IMR-90 (cell line): Measurements from ENCODE around the gene PARP3. TPM values are rescaled to one million over a fixed set of nuclear protein-coding genes. Genes with fewer than 3 reads are reported as not detected.

ENCODE experiments used
- ATAC-seq: fragments of 200-7000 bp; cut with Tn5 transposase; 2 replicates; pipeline ENCODE4 v1.9.1; 2020; ENCODE audit warnings: low read depth, mild to moderate bottlenecking, moderate library complexity
- BruUV-seq: library from RNA; stranded (reverse); fragments of 400-500 nt; replicated peaks from 2 replicates; lab custom pipeline; 2021; lab: Mats Ljungman, UMichigan
- CTCF ChIA-PET: fragments of 300-600 bp; formaldehyde crosslinking; extraction: SDS; loops from one replicate; lab custom pipeline; 2021; ENCODE audit warnings: antibody characterized with exemption; lab: Yijun Ruan, JAX
- POLR2A ChIA-PET: fragments of 300-600 bp; sonication (Branson Sonifier 250); formaldehyde crosslinking; loops from one replicate; lab custom pipeline; 2022; ENCODE audit warnings: antibody characterized with exemption; ENCODE audit not compliant: unreplicated experiment; lab: Charles Lee
- DNase-seq: peaks from one replicate; pipeline ENCODE4 v3.0.0; 2013
- H2AFZ ChIP-seq: replicated peaks from 2 replicates; pipeline ENCODE3; 2013; ENCODE audit warnings: low read length, mild to moderate bottlenecking; ENCODE audit not compliant: poor library complexity
- H2AK5ac ChIP-seq: 2 replicates; pipeline ENCODE4 v1.6.1; 2013; ENCODE audit warnings: low read depth, low read length, inconsistent platforms
- H2AK9ac ChIP-seq: replicated peaks from 2 replicates; pipeline ENCODE3; 2013; ENCODE audit warnings: mild to moderate bottlenecking, low read depth, low read length, moderate library complexity; ENCODE audit not compliant: poor library complexity
- H2BK120ac ChIP-seq: 2 replicates; pipeline ENCODE4 v1.6.1; 2013; ENCODE audit warnings: low read depth, low read length, inconsistent platforms
- H2BK15ac ChIP-seq: 3 replicates; pipeline ENCODE4 v1.6.1; 2013; ENCODE audit warnings: low read depth, low read length, inconsistent platforms
- H2BK20ac ChIP-seq: 2 replicates; pipeline ENCODE4 v1.6.1; 2013; ENCODE audit warnings: low read depth, mild to moderate bottlenecking, inconsistent platforms, low read length, moderate library complexity
- H2BK5ac ChIP-seq: 2 replicates; pipeline ENCODE4 v1.6.1; 2013; ENCODE audit warnings: mild to moderate bottlenecking, low read depth, low read length, inconsistent platforms; ENCODE audit not compliant: poor library complexity, severe bottlenecking
- H3K14ac ChIP-seq: replicated peaks from 2 replicates; pipeline ENCODE4 v1.6.1; 2013; ENCODE audit warnings: low read depth, low read length, inconsistent platforms
- H3K18ac ChIP-seq: 2 replicates; pipeline ENCODE4 v1.6.1; 2013; ENCODE audit warnings: low read depth, low read length, control low read depth
- H3K23ac ChIP-seq: 2 replicates; pipeline ENCODE4 v1.6.1; 2013; ENCODE audit warnings: low read depth, low read length, inconsistent platforms
- H3K27ac ChIP-seq: 2 replicates; pipeline ENCODE4 v1.5.1; 2013; ENCODE audit warnings: mild to moderate bottlenecking, control low read depth, low read length; ENCODE audit not compliant: insufficient read depth
- H3K27me3 ChIP-seq: 2 replicates; pipeline ENCODE4 v1.6.1; 2013; ENCODE audit warnings: low read length; ENCODE audit not compliant: control insufficient read depth, insufficient read depth
- H3K36me3 ChIP-seq: 2 replicates; pipeline ENCODE4 v1.6.1; 2013; ENCODE audit warnings: low read length, mixed read lengths; ENCODE audit not compliant: control insufficient read depth, insufficient read depth
- H3K4ac ChIP-seq: 2 replicates; pipeline ENCODE4 v1.6.1; 2013; ENCODE audit warnings: low read depth, low read length, inconsistent platforms
- H3K4me1 ChIP-seq: 2 replicates; pipeline ENCODE4 v1.6.1; 2013; ENCODE audit warnings: low read length, mixed read lengths; ENCODE audit not compliant: control insufficient read depth, insufficient read depth
- H3K4me2 ChIP-seq: 2 replicates; pipeline ENCODE4 v1.6.1; 2013; ENCODE audit warnings: low read depth, mild to moderate bottlenecking, control low read depth, low read length, moderate library complexity
- H3K4me3 ChIP-seq: 2 replicates; pipeline ENCODE4 v1.5.1; 2013; ENCODE audit warnings: low read depth, mild to moderate bottlenecking, control low read depth, low read length, moderate library complexity; ENCODE audit not compliant: insufficient read depth
- H3K56ac ChIP-seq: 2 replicates; pipeline ENCODE4 v1.6.1; 2013; ENCODE audit warnings: low read length, inconsistent platforms; ENCODE audit not compliant: insufficient read depth; ENCODE audit errors: extremely low read depth
- H3K79me1 ChIP-seq, 2 experiments: 2 replicates each; pipeline ENCODE4 v1.6.1; 2013; ENCODE audit warnings: low read length in 2 of 2, inconsistent platforms in 1 of 2, low read depth in 1 of 2
- H3K9ac ChIP-seq: 2 replicates; pipeline ENCODE4 v1.6.1; 2013; ENCODE audit warnings: low read depth, low read length, control low read depth
- H3K9me1 ChIP-seq: 2 replicates; pipeline ENCODE4 v1.6.1; 2013; ENCODE audit warnings: low read length, inconsistent platforms; ENCODE audit not compliant: insufficient read depth
- H3K9me3 ChIP-seq: 2 replicates; pipeline ENCODE4 v1.6.1; 2013; ENCODE audit warnings: low read length; ENCODE audit not compliant: control insufficient read depth, insufficient read depth
- H4K20me1 ChIP-seq: 2 replicates; pipeline ENCODE4 v1.6.1; 2013; ENCODE audit warnings: low read length, inconsistent platforms; ENCODE audit not compliant: insufficient read depth
- H4K5ac ChIP-seq: 2 replicates; pipeline ENCODE4 v1.6.1; 2013; ENCODE audit warnings: mild to moderate bottlenecking, low read depth, low read length, control low read depth
- H4K8ac ChIP-seq, 2 experiments: 2 replicates each; pipeline ENCODE4 v1.6.1; 2013; ENCODE audit warnings: low read depth in 2 of 2, low read length in 2 of 2, control low read depth in 1 of 2, inconsistent platforms in 1 of 2
- H4K91ac ChIP-seq: 2 replicates; pipeline ENCODE4 v1.6.1; 2013; ENCODE audit warnings: low read depth, low read length, inconsistent platforms; ENCODE audit not compliant: insufficient read depth
- MAFK ChIP-seq: IDR thresholded peaks from 2 replicates; pipeline ENCODE4 v1.6.1; 2012; ENCODE audit warnings: low read depth, low read length, improper control_type of control experiment
- RAD21 ChIP-seq: IDR thresholded peaks from 2 replicates; pipeline ENCODE4 v1.6.1; 2012; ENCODE audit warnings: low read length, improper control_type of control experiment
- WGBS, 2 experiments: methylation state at CpG; one replicate each; pipeline versions ENCODE4 v1.1.5 to v1.1.7; 2013; ENCODE audit warnings: missing lambda C conversion rate in 2 of 2; ENCODE audit not compliant: insufficient read length in 1 of 2; ENCODE audit errors: extremely low coverage in 2 of 2; 5-methylcytosine and 5-hydroxymethylcytosine counted together
- dilution Hi-C: fragments of 300-500 bp; cut with HindIII; formaldehyde crosslinking; loops from one replicate; pipeline ENCODE4 v1.14.3; 2018; ENCODE audit warnings: low sequenced_read_pairs; ENCODE audit not compliant: unreplicated experiment
- in situ Hi-C: fragments of 300-500 bp; cut with MboI; formaldehyde crosslinking; loops from 3 replicates; pipeline ENCODE4 v1.14.3; 2019; ENCODE audit warnings: low sequenced_read_pairs, inconsistent platforms, mixed read lengths
- intact Hi-C: fragments of 100-400 bp; cut with micrococcal nuclease; formaldehyde crosslinking; loops from 2 replicates; pipeline ENCODE4 v1.10.0; 2022
- polyA plus RNA-seq, 3 experiments: library from polyadenylated mRNA; depleted of rRNA; stranded (reverse); fragments of >200 nt; gene quantifications; 2 replicates each; pipeline ENCODE4 v1.2.3, GENCODE V29; 2012; ENCODE audit warnings: low replicate concordance in 1 of 3
- total RNA-seq: library from RNA; depleted of rRNA; stranded (reverse); fragments of >200 nt; gene quantifications from 2 replicates; pipeline ENCODE4 v1.2.3, GENCODE V29; 2012

Gene PARP3
- total and polyA plus RNA-seq, 2 of the 4 experiments (the other 2 are of a cell fraction), result 16.3 to 22.0 TPM

DNA sequence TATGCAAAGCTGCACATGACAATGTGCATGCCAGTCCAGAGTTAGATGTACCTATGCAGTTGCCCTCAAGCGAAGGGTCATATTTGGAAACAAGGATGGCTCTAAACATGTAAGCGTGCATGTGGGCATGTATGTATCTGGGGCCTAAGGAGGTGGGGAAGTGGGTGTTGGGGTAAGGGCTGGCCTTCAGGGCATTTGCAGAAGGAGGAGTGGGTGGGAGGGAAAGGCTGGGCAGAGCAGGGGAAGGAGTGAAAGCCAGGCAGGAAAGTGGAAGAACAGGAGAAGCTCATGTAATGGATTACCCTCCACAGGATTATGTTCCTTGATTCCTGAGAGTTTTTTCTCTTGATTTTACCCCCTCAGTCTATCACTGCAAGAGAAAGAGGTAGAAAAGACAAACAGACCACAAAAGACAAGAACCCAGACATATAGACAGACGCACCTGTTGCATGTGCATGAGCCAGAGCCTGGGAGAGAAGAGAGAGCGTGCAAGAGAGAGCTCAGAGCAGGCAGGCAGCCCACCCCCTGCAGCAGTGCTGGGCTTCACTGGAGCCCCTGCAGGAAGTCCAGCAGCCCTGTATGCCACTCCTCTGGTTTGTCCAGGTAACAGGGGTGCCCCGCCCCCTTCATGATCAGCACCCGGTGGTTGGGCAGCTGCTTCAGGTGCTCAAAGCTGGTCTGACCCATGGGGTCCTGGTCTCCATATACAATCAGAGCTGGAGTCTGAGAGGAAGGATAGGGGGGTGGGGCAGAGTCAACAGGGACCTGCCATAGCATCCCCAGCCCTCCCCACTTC is 26.9 kb downstream of the PARP3 start:
- Histone ChIP-seq H3K23ac (peak overlapping the region; percentile 48; the same call in 1 of the 2 replicates), H3K4me3 (no peak overlapping the region), H3K4me2 (no peak overlapping the region; the same call in 1 of the 2 replicates), H3K4ac (peak overlapping the region; percentile 63; the same call in 1 of the 2 replicates), H4K20me1 (no peaks in the 10 kb centered on the region; the same call in 1 of the 2 replicates), H3K9ac (no peak overlapping the region), H3K9me1 (peaks cover 21% of the 10 kb centered on the region), H2BK5ac (no peak overlapping the region), H4K5ac (no peak overlapping the region), H2AFZ (peak overlapping the region; percentile 38), H3K79me1 (peaks cover 35 to 61% of the 10 kb centered on the region in 2 experiments), H3K9me3 (no peaks in the 10 kb centered on the region), H3K36me3 (no peaks in the 10 kb centered on the region; the same call in 1 of the 2 replicates), H2BK20ac (no peak overlapping the region), H4K91ac (no peak overlapping the region), H3K18ac (no peak overlapping the region), H3K14ac (0 out of 2 replicates have a peak overlapping the region, but pooled peaks have one; percentile 52), H2AK9ac (no peak overlapping the region), H3K27ac (no peak overlapping the region), H4K8ac (no peak overlapping the region), H3K27me3 (no peaks in the 10 kb centered on the region), H2AK5ac (no peak overlapping the region), H3K56ac (no peak overlapping the region), H2BK120ac (no peak overlapping the region), H2BK15ac (no peak overlapping the region), H3K4me1 (peaks cover 26% of the 10 kb centered on the region)
- DNase-seq (no peak), ATAC-seq (no peak)
- in situ Hi-C loops (loop anchor here (25.0 kb wide), 1 partner anchor 1632 kb away; the partner anchor contains the start of genes RASSF1, TUSC2 and ZMYND10), intact Hi-C loops (no loop called here), dilution Hi-C loops (no loop called here)
- TF ChIP-seq MAFK (no peak), RAD21 (no peak)
- ChIA-PET CTCF (no interaction called here), POLR2A (no interaction called here)
- WGBS, 2 experiments, result 100% methylated on average over 2 of the region's 6 CpGs; no CpG with 5 or more reads in 1 of the 2 experiments
- no TSS peak for BruUV-seq
